Non-pigmented ciliary epithelial cell (primary cell): ENCODE measurements around the gene RTEL1.
A peak's percentile ranks its signal among the peaks of the same experiment; 100 is the strongest.
"Not testable (repeated sequence)": the region's sequence is repeated elsewhere in the genome, so short reads cannot be mapped to it uniquely, and the experiment has no call there.

Experiments used
- DNase-seq: peaks from one replicate; pipeline ENCODE4 v3.0.0-alpha.2; 2010; ENCODE audit warnings: low read depth

RTEL1 gene

DNA sequence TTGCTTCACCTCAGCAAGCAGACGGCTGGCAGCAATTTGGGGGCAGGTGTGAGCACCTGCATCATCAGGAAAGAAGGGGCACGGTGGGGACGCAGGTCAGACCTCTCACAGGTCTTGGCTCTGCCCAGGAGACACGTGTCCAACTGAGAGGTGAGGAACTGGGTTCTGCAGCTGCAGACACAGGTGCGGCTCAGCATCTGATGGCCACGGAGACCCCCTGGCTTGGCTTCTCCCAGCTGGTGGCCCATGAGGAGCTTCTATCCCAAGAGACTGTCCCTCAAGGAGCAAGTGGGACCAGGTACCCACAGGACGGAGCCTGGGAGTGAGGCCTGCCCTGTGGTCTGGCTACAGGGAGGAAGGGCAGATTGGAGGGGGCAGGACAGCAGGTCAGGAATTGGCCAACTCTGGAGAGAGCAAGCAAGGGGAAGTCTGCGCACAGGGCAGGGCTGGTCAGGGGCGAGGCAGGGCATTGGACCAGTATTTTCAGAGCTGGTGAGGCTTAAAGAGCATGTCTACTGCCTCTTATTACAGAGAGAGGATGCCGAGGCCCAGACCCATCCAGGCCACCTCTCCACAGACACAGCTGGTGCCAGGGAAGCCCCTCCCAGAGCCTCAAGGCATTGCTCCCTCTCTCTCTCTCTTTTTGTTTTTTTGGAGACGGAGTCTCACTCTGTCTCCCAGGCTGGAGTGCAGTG is 9.1 kb upstream of the RTEL1 start:
- DNase-seq: no peak

- not testable (repeated sequence) for DNase-seq
Observed at GRCh38 chr20:63650486-63650885, 7.6 kb upstream of the RTEL1 start.

GRCh38 chr20:63651942-63652191 is 6.2 kb upstream of the RTEL1 start:
- DNase-seq: no peak

DNA sequence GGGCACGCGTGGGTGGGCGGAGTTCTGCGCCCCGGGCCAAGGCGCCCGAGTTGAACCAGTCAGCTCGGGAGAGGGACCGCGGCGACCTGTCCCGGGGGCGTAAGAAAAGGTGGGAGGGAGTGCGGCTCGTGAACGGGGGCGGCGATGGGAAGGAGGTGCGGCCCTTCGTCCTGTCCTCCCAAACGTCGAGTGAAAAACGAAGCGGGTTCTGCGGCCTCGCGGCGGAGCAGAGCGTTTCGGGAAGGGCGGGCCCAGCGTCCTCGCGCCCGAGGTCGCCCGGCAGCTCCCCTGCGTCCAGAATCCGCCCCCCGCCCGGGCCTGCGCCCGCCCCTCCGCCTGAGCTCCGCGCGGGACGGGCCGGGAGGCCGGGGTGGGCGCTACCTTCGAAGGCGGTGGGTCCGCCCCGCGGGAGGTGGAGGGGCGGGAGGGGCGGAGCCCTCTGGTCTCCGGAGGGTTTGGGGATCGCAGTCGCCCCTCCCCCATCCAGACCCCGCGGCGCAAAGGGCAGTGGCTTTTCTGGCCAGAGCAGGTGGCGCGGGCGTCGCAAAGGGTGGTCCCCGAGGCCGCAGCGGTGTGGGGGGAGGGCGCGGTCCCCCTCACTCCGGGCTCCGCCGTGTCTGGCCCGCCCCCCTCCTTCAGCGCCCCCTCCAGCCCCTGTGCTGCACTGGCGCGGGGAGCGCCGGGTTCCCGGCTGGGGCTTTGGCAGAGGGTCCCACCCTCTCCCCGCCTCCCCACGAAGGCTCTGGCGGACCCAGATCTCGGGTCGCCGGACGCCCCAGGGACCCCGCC is 5.7 kb upstream of the RTEL1 start:
- no peak for DNase-seq

DNA sequence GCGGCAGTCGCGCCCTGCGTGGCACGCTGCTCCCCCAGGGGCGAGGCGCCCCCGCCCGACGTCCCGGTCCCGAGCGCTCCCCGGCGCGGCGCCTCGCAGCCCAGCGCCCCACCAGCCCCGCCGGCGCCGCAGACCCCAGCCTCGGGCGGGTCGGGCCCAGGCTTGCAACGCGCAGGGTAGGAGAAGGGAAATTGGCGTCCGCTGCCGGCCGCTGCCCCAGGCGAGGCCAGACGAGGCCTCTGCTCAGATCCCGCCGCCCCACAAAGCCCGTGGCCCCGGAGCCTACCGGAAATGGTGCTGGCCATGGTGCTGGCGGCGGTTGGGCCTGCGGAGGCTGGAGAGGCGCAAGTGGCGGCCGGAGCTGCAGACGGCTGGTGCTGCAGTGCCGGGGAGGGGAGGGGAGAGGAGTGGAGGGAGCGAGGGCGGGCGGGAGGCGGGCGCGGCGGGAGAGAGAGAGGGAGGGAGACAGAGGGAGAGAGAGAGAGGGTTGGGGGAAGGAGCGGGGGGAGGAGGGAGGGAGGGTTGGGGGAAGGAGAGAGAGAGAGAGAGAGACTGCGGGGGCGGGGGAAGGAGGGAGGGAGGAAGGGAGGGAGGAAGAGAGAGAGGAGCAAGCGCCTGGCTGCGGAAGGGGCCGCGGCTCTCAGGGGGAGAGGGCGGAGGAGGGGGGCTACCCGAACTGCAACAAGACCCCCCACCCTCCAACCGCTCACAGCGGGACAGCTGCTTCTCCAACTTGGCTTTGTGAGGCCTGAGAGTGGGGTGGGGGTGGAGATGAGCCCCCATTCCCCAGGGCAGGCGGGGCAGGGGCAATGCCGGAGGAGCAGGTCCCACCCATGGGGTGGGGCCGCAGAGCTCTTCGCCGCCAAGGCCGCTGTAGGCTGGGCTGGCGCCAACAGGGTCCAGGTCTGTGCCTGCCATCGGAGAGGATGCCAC is 4.8 kb upstream of the RTEL1 start, which contains the start of gene STMN3:
Gene STMN3 (minus strand): TSS at position 384 of the 933 bp plus-strand sequence. CDS start 79 bp downstream, at position 305.
- peak; percentile 62 for DNase-seq

DNA sequence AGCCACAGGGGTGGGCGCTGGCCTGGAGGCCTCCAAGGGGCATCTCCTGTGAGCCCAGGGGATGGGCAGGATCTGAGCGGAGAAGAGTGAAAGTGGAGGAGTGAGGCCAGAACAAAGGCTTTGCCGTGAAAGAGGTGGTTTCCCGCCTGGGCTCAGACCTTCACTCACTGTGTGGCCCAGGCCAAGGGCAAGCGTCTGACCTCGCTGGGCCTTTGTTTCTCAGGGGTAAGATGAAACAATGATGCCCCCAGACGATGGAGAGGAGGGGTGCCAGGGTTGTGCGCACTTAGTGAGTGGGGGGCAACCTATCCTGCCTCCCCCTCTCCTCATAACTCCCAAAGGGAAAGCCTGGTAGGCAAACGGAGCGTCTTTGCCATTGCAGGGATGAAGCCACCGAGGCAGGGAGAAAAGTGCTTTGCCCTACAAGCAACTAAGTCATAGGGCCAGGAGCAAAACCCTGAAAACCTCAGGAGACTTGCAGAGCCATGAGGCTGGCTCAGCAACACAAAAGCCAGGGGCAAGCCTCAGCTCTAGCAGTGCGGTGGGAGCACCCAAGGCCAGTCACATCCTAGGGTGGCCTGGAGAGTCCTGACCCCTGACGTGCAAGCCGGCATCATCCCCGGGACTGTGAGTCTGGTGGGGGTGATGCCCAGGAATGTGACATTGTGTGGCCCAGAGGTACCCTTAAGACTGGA is 4.0 kb upstream of the RTEL1 start:
- DNase-seq: no peak

- DNase-seq: no peak
Observed at GRCh38 chr20:63655249-63655648, 2.9 kb upstream of the RTEL1 start.

DNA sequence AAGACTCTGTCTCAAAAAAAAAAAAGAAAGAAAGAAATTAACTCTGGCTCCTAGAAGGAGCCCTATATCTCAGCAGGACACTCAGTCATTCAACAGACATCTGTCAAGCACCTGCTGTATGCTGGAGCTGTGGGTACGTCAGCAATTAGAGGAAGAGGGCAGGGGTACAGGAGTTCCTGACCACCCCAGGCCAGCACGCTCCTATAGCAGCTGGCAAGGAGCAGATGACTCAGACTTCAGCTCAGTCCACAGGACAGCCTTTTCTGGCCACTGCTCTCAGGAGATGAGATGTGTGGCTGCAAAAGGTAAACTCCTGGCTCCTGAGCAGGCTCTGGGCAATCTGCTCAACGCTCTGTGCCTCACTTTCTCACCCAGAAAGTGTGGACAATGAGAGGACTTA is 1.7 kb upstream of the RTEL1 start:
- no peak for DNase-seq

- DNase-seq: no peak
Observed at GRCh38 chr20:63657260-63657936, 714 bp upstream of the RTEL1 start.

DNA sequence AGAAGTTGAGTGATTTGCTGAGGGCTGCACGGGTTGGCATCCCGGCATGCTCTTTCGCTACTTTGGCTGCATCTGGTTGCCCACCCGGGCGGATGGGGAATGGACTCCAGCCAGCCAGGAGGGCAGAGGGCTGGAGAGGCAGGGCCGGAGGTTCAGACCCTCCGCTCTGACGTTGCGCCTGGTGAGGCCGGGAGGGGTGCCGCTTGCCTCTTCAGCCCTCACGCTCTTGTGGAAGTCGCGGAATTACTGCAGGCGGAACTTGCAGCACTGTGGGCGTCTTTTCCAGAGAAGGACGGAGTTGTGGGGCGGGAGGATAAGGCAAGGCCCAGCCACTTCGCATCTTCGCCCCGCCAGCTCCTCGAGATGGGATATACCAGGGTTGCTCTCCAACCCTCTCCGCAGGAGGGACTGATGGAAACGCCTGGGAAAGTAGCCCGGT is 656 bp downstream of the RTEL1 start:
- no peak for DNase-seq

- no peak for DNase-seq
Observed at GRCh38 chr20:63659370-63659769, 1.3 kb downstream of the RTEL1 start.

GRCh38 chr20:63660174-63660573 is 2.1 kb downstream of the RTEL1 start:
- DNase-seq: not testable (repeated sequence)

GRCh38 chr20:63660622-63661021 is 2.5 kb downstream of the RTEL1 start:
- DNase-seq: no peak

DNA sequence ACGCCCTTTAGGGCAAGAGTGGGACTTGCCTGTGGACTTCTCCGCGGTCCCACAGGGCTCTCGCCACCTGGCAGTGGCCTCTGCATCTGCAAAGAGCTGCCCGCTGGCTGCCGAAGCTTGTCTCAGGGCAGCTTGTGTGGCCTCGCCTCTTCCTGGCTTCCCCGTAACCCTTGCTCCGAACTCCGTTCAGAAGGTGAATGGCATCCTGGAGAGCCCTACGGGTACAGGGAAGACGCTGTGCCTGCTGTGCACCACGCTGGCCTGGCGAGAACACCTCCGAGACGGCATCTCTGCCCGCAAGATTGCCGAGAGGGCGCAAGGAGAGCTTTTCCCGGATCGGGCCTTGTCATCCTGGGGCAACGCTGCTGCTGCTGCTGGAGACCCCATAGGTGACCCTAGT is 3.0 kb downstream of the RTEL1 start:
- no peak for DNase-seq

- DNase-seq: no peak
Observed at GRCh38 chr20:63661959-63662812, 4.1 kb downstream of the RTEL1 start.

- DNase-seq: no peak
Observed at GRCh38 chr20:63662813-63663189, 4.7 kb downstream of the RTEL1 start.

GRCh38 chr20:63663332-63664066 is 5.4 kb downstream of the RTEL1 start:
- DNase-seq: no peak

DNA sequence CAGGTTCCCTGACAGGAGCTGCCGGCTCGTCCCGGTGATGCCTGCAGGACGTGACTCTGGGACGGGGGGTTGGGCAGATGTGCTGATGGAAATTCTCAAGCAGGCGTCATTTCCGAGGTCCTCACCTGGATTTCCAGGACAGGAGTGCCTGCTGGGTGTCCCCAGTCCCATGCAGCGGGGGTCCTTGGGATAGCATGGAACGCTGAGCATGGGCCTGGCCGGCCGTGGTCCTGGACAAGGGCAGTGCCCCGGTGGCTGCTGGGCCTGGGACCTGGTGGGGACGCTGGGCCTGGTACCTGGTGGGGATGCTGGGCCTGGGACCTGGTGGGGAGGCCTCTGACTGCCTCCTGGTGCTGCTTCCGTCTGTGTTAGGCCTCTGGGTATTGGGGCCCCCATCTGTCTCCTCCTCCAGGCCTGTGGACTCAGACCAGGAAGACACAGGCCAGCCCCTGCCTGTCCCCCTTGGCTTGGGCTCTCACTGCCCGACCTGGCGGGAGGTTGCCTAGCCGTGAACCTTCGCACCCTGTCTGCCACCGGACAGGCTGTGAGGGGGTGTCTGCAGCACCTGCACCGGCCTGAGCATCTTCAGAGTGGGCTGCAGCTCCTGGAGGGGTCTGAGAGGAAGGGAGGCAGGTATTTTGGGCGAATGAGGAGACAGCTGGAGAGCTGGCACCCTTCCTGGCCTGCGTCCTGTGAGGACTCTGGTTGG is 6.2 kb downstream of the RTEL1 start:
- no peak for DNase-seq
